ENCODE results near the gene OVOL2.

The OVOL2 gene

GRCh38 chr20:18011951-18012645 is 45.6 kb downstream of the OVOL2 start:
- no peak for DNase-seq (ENCODE audit: low read depth, low spot score)
- H3K36me3 ChIP-seq (ENCODE audit: insufficient read depth, insufficient read length, low read length) = no peaks in the 10 kb centered on the region
- H3K9ac ChIP-seq (ENCODE audit: insufficient read length, low read depth) = no peak overlapping the region
- H3K4me3 ChIP-seq (ENCODE audit: insufficient read length, low read depth) = no peak overlapping the region
- no peaks in the 10 kb centered on the region for H3K9me3 ChIP-seq (ENCODE audit: insufficient read depth, low read length)
- H3K4me1 ChIP-seq (ENCODE audit: insufficient read depth, insufficient read length) = peaks cover 4% of the 10 kb centered on the region
- H3K27me3 ChIP-seq (ENCODE audit: insufficient read depth, insufficient read length) = no peaks in the 10 kb centered on the region
- no peak for TF ChIP-seq SUZ12 (IDR thresholded peaks at IDR 0.05; ENCODE audit: extremely low read depth, insufficient read depth, insufficient read length)
- no peak for TF ChIP-seq YY1 (IDR thresholded peaks at IDR 0.05; ENCODE audit: insufficient read depth, insufficient read length)
- no peak for TF ChIP-seq ZNF274 (IDR thresholded peaks at IDR 0.05; ENCODE audit: low read depth, low read length)

DNA sequence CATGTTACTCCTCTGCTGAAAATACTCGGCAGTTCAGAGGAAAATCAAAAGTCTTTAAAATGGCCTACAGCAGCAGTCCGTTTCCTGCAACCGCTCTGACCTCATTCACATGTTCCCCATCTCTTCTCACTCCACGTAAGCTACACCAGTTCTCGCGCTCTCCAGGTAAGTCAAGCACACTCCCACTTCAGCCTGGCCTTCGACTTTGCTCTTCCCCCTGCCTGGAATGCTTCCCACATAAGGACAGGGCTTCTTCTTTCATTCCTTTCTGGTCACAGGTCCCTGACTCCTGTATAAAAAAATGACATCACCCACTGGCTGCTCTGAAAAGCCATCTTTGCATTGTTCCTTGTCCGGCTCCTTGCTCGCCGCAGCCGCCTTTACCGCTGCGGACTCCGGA is 46.2 kb downstream of the OVOL2 start:
- TF ChIP-seq SUZ12 (IDR thresholded peaks at IDR 0.05; ENCODE audit: extremely low read depth, insufficient read depth, insufficient read length) = no peak
- no peak for TF ChIP-seq YY1 (IDR thresholded peaks at IDR 0.05; ENCODE audit: insufficient read depth, insufficient read length)
- no peak for TF ChIP-seq ZNF274 (IDR thresholded peaks at IDR 0.05; ENCODE audit: low read depth, low read length)
- no peaks in the 10 kb centered on the region for H3K36me3 ChIP-seq (ENCODE audit: insufficient read depth, insufficient read length, low read length)
- peaks cover 4% of the 10 kb centered on the region for H3K4me1 ChIP-seq (ENCODE audit: insufficient read depth, insufficient read length)
- no peak overlapping the region for H3K9ac ChIP-seq (ENCODE audit: insufficient read length, low read depth)
- H3K4me3 ChIP-seq (ENCODE audit: insufficient read length, low read depth) = no peak overlapping the region
- H3K27me3 ChIP-seq (ENCODE audit: insufficient read depth, insufficient read length) = no peaks in the 10 kb centered on the region
- no peak for DNase-seq (ENCODE audit: low read depth, low spot score)
- no peaks in the 10 kb centered on the region for H3K9me3 ChIP-seq (ENCODE audit: insufficient read depth, low read length)

DNA sequence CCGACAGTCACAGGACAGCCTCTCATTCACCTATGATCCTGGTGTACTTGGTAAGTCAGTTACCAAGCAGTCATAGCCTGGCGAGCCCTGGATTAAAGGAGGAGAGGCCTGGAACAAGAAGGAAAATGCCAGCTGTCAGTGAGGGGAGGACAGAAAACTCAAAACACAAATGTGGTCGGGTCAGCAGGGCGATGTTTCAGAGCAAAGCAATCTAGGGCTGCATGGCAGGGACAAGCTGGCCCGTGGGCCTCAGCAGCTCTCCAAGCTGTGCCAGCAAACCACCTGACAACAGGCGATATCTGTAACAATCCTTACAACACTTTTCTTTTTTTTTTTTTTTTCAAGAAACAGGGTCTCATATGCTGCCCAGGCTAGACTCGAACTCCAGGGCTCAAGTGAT is 48.6 kb downstream of the OVOL2 start:
- Histone ChIP-seq H3K4me3 (ENCODE audit: insufficient read length, low read depth) (no peak overlapping the region), H3K36me3 (ENCODE audit: insufficient read depth, insufficient read length, low read length) (no peaks in the 10 kb centered on the region), H3K4me1 (ENCODE audit: insufficient read depth, insufficient read length) (peaks cover 10% of the 10 kb centered on the region), H3K27me3 (ENCODE audit: insufficient read depth, insufficient read length) (no peaks in the 10 kb centered on the region), H3K9me3 (ENCODE audit: insufficient read depth, low read length) (no peaks in the 10 kb centered on the region), H3K9ac (ENCODE audit: insufficient read length, low read depth) (no peak overlapping the region)
- DNase-seq (ENCODE audit: low read depth, low spot score) = no peak
- TF ChIP-seq SUZ12 (IDR thresholded peaks at IDR 0.05; ENCODE audit: extremely low read depth, insufficient read depth, insufficient read length) (no peak), ZNF274 (IDR thresholded peaks at IDR 0.05; ENCODE audit: low read depth, low read length) (no peak), YY1 (IDR thresholded peaks at IDR 0.05; ENCODE audit: insufficient read depth, insufficient read length) (no peak)

DNA sequence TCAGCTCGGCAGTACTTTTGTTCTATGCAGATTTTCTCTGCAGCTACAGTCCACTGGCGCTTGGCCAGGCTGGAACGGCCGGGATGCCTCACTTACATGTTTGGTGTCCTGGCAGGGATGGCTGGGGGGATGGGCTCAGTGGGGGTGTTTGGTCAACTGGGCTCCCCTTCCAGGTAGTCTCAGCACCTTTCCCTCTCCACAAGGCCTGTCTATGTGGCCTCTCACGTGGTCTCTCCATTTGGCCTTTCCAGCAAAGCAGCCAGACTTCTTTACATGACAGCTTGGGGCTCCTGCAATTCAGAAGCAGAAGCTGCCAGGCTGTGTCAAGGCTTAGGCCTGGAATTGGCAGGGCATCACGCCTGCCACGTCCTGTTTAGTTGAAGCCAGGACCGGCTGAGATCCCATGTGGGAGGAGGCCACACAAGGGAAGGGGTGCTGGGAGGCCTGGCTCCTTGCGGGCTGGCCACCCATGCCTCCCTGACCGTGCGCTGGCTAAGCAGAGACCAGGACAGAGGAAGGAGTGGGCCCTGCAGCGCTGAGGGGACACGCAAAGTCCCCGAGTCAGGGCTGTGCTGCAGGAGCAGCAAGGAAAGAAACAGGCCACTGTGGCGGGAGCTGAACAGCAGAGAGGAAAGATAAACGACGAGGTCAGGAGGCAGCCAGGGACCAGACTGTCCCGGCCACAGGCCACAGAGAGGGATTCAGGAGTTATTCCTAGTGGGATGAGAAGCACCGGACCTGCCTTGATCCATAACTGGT is 50.0 kb downstream of the OVOL2 start:
- Histone ChIP-seq H3K4me3 (ENCODE audit: insufficient read length, low read depth) (no peak overlapping the region), H3K36me3 (ENCODE audit: insufficient read depth, insufficient read length, low read length) (no peaks in the 10 kb centered on the region), H3K9me3 (ENCODE audit: insufficient read depth, low read length) (no peaks in the 10 kb centered on the region), H3K4me1 (ENCODE audit: insufficient read depth, insufficient read length) (peaks cover 10% of the 10 kb centered on the region), H3K9ac (ENCODE audit: insufficient read length, low read depth) (no peak overlapping the region), H3K27me3 (ENCODE audit: insufficient read depth, insufficient read length) (no peaks in the 10 kb centered on the region)
- TF ChIP-seq YY1 (IDR thresholded peaks at IDR 0.05; ENCODE audit: insufficient read depth, insufficient read length) = no peak
- TF ChIP-seq SUZ12 (IDR thresholded peaks at IDR 0.05; ENCODE audit: extremely low read depth, insufficient read depth, insufficient read length) = no peak
- no peak for TF ChIP-seq ZNF274 (IDR thresholded peaks at IDR 0.05; ENCODE audit: low read depth, low read length)
- no peak for DNase-seq (ENCODE audit: low read depth, low spot score)

GRCh38 chr20:18006684-18007083 is 51.0 kb downstream of the OVOL2 start:
- Histone ChIP-seq H3K9me3 (ENCODE audit: insufficient read depth, low read length) (no peaks in the 10 kb centered on the region), H3K36me3 (ENCODE audit: insufficient read depth, insufficient read length, low read length) (no peaks in the 10 kb centered on the region), H3K9ac (ENCODE audit: insufficient read length, low read depth) (no peak overlapping the region), H3K27me3 (ENCODE audit: insufficient read depth, insufficient read length) (no peaks in the 10 kb centered on the region), H3K4me1 (ENCODE audit: insufficient read depth, insufficient read length) (peaks cover 10% of the 10 kb centered on the region), H3K4me3 (ENCODE audit: insufficient read length, low read depth) (no peak overlapping the region)
- DNase-seq (ENCODE audit: low read depth, low spot score) = no peak
- TF ChIP-seq YY1 (IDR thresholded peaks at IDR 0.05; ENCODE audit: insufficient read depth, insufficient read length) = no peak
- TF ChIP-seq SUZ12 (IDR thresholded peaks at IDR 0.05; ENCODE audit: extremely low read depth, insufficient read depth, insufficient read length) = no peak

DNA sequence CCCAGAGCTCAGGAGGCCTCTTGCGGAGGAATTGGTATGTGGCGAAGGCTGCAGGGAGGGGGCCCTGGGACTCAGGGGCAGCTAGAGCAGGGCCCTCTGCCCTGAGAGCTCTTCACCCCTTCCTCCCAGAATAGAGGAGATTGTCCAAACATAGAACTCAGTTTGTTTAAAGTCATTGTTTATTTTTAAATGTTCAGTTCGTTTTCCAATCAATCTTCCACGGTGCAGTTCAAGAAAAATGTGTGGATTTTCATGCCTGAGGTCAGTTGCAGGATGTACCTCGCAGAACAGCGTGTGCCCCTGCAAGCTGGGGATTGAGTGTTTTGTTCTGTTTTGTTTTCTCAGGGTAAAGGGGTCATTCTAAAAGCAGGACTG is 51.7 kb downstream of the OVOL2 start:
- no peak for TF ChIP-seq ZNF274 (IDR thresholded peaks at IDR 0.05; ENCODE audit: low read depth, low read length)
- no peak for TF ChIP-seq YY1 (IDR thresholded peaks at IDR 0.05; ENCODE audit: insufficient read depth, insufficient read length)
- TF ChIP-seq SUZ12 (IDR thresholded peaks at IDR 0.05; ENCODE audit: extremely low read depth, insufficient read depth, insufficient read length) = no peak

DNA sequence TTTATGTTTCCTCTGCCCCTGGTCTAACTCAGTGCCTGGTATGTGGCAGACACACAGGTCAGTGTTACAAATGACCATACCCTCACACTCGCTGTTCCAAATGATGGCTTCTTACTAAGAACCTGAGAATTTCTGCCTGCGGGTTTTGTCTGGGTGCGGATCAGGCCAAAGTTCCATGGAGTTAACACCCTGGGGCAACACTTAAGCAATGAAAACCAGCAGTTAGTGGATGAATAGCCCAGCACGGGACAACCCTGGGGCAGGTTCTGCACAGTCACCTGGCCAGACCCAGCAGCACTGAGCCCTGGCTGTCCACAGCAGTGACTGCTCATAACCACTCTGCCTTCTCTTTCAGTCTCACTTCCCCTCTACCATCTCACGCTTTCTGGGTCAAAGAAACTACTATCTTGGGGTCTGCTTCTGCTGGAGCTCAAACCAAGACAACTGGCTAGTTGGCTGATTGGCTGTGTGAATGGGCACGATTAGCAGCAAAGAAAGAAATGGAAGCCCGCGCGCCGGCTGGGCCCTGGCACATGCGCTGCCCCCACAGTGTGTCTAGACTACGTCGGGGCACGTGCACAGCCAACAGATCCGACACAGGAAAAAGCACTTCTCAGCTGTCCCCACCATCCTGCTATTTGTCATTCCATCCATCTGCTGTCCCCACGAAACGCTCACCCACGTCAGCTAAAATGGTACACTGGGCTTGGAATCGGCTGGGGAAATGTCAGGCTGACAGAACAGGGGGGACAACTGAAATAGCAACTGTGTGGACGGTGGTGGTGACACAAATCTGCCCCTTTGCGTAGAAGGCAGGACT is 52.3 kb downstream of the OVOL2 start:
- DNase-seq (ENCODE audit: low read depth, low spot score) = peak; percentile 8
- no peaks in the 10 kb centered on the region for H3K9me3 ChIP-seq (ENCODE audit: insufficient read depth, low read length)
- peak overlapping the region; percentile 8 for H3K9ac ChIP-seq (ENCODE audit: insufficient read length, low read depth)
- TF ChIP-seq SUZ12 (IDR thresholded peaks at IDR 0.05; ENCODE audit: extremely low read depth, insufficient read depth, insufficient read length) = no peak
- no peak for TF ChIP-seq ZNF274 (IDR thresholded peaks at IDR 0.05; ENCODE audit: low read depth, low read length)
- TF ChIP-seq YY1 (IDR thresholded peaks at IDR 0.05; ENCODE audit: insufficient read depth, insufficient read length) = no peak
- H3K4me1 ChIP-seq (ENCODE audit: insufficient read depth, insufficient read length) = peaks cover 10% of the 10 kb centered on the region
- H3K27me3 ChIP-seq (ENCODE audit: insufficient read depth, insufficient read length) = no peaks in the 10 kb centered on the region
- no peaks in the 10 kb centered on the region for H3K36me3 ChIP-seq (ENCODE audit: insufficient read depth, insufficient read length, low read length)
- no peak overlapping the region for H3K4me3 ChIP-seq (ENCODE audit: insufficient read length, low read depth)

More for the DNA sequence above, 51.7 kb downstream of the OVOL2 start:
- H3K9me3 ChIP-seq (ENCODE audit: insufficient read depth, low read length) = no peaks in the 10 kb centered on the region
- no peak overlapping the region for H3K4me3 ChIP-seq (ENCODE audit: insufficient read length, low read depth)
- H3K36me3 ChIP-seq (ENCODE audit: insufficient read depth, insufficient read length, low read length) = no peaks in the 10 kb centered on the region
- peaks cover 10% of the 10 kb centered on the region for H3K4me1 ChIP-seq (ENCODE audit: insufficient read depth, insufficient read length)
- no peaks in the 10 kb centered on the region for H3K27me3 ChIP-seq (ENCODE audit: insufficient read depth, insufficient read length)
- no peak for DNase-seq (ENCODE audit: low read depth, low spot score)
- no peak overlapping the region for H3K9ac ChIP-seq (ENCODE audit: insufficient read length, low read depth)

Data from NT2/D1 (cell line).